GM12801 (cell line): ENCODE data around the gene FUCA1.

Experiments
- CTCF ChIP-seq: IDR thresholded peaks from one replicate; pipeline ENCODE4 v1.5.1; 2011; ENCODE audit warnings: control low read depth; ENCODE audit not compliant: insufficient read length; ENCODE audit errors: extremely low read depth

The FUCA1 gene

GRCh38 chr1:23889074-23889473 lies 21.0 kb upstream of the FUCA1 start:
- no peak for TF ChIP-seq CTCF

- TF ChIP-seq CTCF, result no peak
Observed at GRCh38 chr1:23885222-23885621, 17.1 kb upstream of the FUCA1 start.

GRCh38 chr1:23882746-23883145 lies 14.7 kb upstream of the FUCA1 start:
- TF ChIP-seq CTCF, result no peak

GRCh38 chr1:23879809-23880208 lies 11.7 kb upstream of the FUCA1 start:
- TF ChIP-seq CTCF, result no peak

- TF ChIP-seq CTCF, result no peak
Observed at GRCh38 chr1:23878668-23879067, 10.6 kb upstream of the FUCA1 start.

- TF ChIP-seq CTCF, result no peak
Observed at GRCh38 chr1:23875382-23875781, 7.3 kb upstream of the FUCA1 start.

- TF ChIP-seq CTCF, result no peak
Observed at GRCh38 chr1:23872421-23872820, 4.3 kb upstream of the FUCA1 start.

- TF ChIP-seq CTCF, result no peak
Observed at GRCh38 chr1:23869051-23869450, 961 bp upstream of the FUCA1 start.
